H1 (cell line): ENCODE data around the gene SLC23A2. TPM values are rescaled to one million over a fixed set of nuclear protein-coding genes. Genes with fewer than 3 reads are reported as not detected.

Experiments
- CTCF ChIA-PET: fragments of 300-600 bp; sonication (Branson Sonifier 250); formaldehyde crosslinking; loops from one replicate; lab custom pipeline; 2021; ENCODE audit not compliant: partially characterized antibody; lab: Charles Lee
- POLR2A ChIA-PET: fragments of 300-600 bp; sonication (Branson Sonifier 250); formaldehyde crosslinking; loops from one replicate; lab custom pipeline; 2021; ENCODE audit warnings: inconsistent platforms; ENCODE audit not compliant: partially characterized antibody; lab: Charles Lee
- DNase-seq, 2 experiments: peaks; one replicate each; pipeline versions ENCODE4 v3.0.0 to v3.0.0-alpha.2; 2010 to 2022; ENCODE audit warnings: low spot score in 2 of 2, low read depth in 1 of 2, mixed read lengths in 1 of 2
- FAIRE-seq: peaks from 2 replicates; lab custom pipeline; 2011; peaks lifted over from hg19 to GRCh38; lab: Jason Lieb, UNC
- H2AFZ ChIP-seq: 2 replicates; pipeline ENCODE4 v1.8.1; 2012; ENCODE audit warnings: low read length, inconsistent platforms
- H2AK5ac ChIP-seq: 2 replicates; pipeline ENCODE4 v1.6.1; 2013; ENCODE audit warnings: low read depth, low read length
- H2BK120ac ChIP-seq: replicated peaks from 2 replicates; pipeline ENCODE3; 2013; ENCODE audit warnings: low read depth, low read length, inconsistent platforms
- H2BK12ac ChIP-seq: 2 replicates; pipeline ENCODE4 v1.6.1; 2013; ENCODE audit warnings: low read depth, low read length
- H2BK15ac ChIP-seq: 2 replicates; pipeline ENCODE4 v1.6.1; 2013; ENCODE audit warnings: low read length
- H2BK20ac ChIP-seq: 2 replicates; pipeline ENCODE4 v1.6.1; 2013; ENCODE audit warnings: low read length
- H2BK5ac ChIP-seq: 2 replicates; pipeline ENCODE4 v1.6.1; 2013; ENCODE audit warnings: low read depth, low read length
- H3K14ac ChIP-seq: 2 replicates; pipeline ENCODE4 v1.6.1; 2013; ENCODE audit warnings: inconsistent platforms; ENCODE audit not compliant: insufficient read length
- H3K18ac ChIP-seq: 2 replicates; pipeline ENCODE4 v1.6.1; 2013; ENCODE audit warnings: low read length; ENCODE audit errors: extremely low read depth
- H3K23ac ChIP-seq: 2 replicates; pipeline ENCODE4 v1.6.1; 2013; ENCODE audit warnings: inconsistent platforms; ENCODE audit not compliant: insufficient read length
- H3K23me2 ChIP-seq: 2 replicates; pipeline ENCODE4 v1.6.1; 2013; ENCODE audit warnings: low read depth, low read length
- H3K27ac ChIP-seq: 2 replicates; pipeline ENCODE4 v1.6.1; 2011; ENCODE audit warnings: low read depth, low read length, inconsistent platforms
- H3K27me3 ChIP-seq, 4 experiments: replicated peaks in 1 of 4; 1 replicate in 1 of 4; 2 replicates in 3 of 4; pipeline versions ENCODE4 v1.6.1 to v1.8.1; 2011 to 2013; ENCODE audit warnings: low read length in 3 of 4, mild to moderate bottlenecking in 3 of 4, inconsistent platforms in 2 of 4, mixed read lengths in 2 of 4, moderate library complexity in 1 of 4; ENCODE audit not compliant: control insufficient read depth in 3 of 4, insufficient read depth in 3 of 4; ENCODE audit errors: extremely low read depth in 1 of 4
- H3K36me3 ChIP-seq, 4 experiments: 2 replicates each; pipeline versions ENCODE4 v1.6.1 to v1.8.1; 2011 to 2013; ENCODE audit warnings: mild to moderate bottlenecking in 4 of 4, low read length in 3 of 4, moderate library complexity in 2 of 4, control low read depth in 1 of 4, inconsistent platforms in 1 of 4; ENCODE audit not compliant: insufficient read depth in 4 of 4, control insufficient read depth in 2 of 4
- H3K4ac ChIP-seq: replicated peaks from 2 replicates; pipeline ENCODE3; 2013; ENCODE audit warnings: low read length, low read depth, mixed read lengths, inconsistent platforms; ENCODE audit not compliant: insufficient read length
- H3K4me1 ChIP-seq, 4 experiments: replicated peaks in 1 of 4; 1 replicate in 1 of 4; 2 replicates in 3 of 4; pipeline versions ENCODE4 v1.6.1 to v1.8.1; 2011 to 2013; ENCODE audit warnings: low read length in 3 of 4, inconsistent platforms in 2 of 4, mixed read lengths in 1 of 4; ENCODE audit not compliant: insufficient read depth in 4 of 4, control insufficient read depth in 3 of 4
- H3K4me2 ChIP-seq, 2 experiments: 2 replicates each; pipeline versions ENCODE4 v1.6.1 to v1.8.1; 2011 to 2013; ENCODE audit warnings: low read depth in 2 of 2, low read length in 2 of 2, control low read depth in 1 of 2, inconsistent platforms in 1 of 2, mild to moderate bottlenecking in 1 of 2; ENCODE audit not compliant: insufficient read depth in 1 of 2
- H3K4me3 ChIP-seq, 4 experiments: fragments of 200-600, 300-600 bp in 1 of 4; sonication (generic), shearing (Covaris generic), sonication (Bioruptor Twin) in 1 of 4; 2 replicates each; pipeline versions ENCODE4 v1.5.1 to v1.8.1; 2011 to 2016; ENCODE audit warnings: low read length in 4 of 4, low read depth in 3 of 4, control low read depth in 2 of 4, inconsistent platforms in 2 of 4, mild to moderate bottlenecking in 2 of 4, mixed read lengths in 1 of 4, moderate library complexity in 1 of 4; ENCODE audit not compliant: insufficient read depth in 2 of 4; ENCODE audit errors: extremely low read depth in 1 of 4
- H3K56ac ChIP-seq: replicated peaks from 2 replicates; pipeline ENCODE3; 2013; ENCODE audit warnings: low read depth, mild to moderate bottlenecking, mixed read lengths, low read length, inconsistent platforms; ENCODE audit not compliant: insufficient read length
- H3K79me1 ChIP-seq: 2 replicates; pipeline ENCODE4 v1.6.1; 2013; ENCODE audit warnings: low read depth, low read length, control low read depth
- H3K79me2 ChIP-seq, 2 experiments: 2 replicates each; pipeline versions ENCODE4 v1.6.1 to v1.8.1; 2012 to 2013; ENCODE audit warnings: low read length in 2 of 2, mild to moderate bottlenecking in 2 of 2, inconsistent platforms in 1 of 2; ENCODE audit not compliant: insufficient read depth in 2 of 2, control insufficient read depth in 1 of 2
- H3K9ac ChIP-seq, 4 experiments: replicated peaks in 1 of 4; 1 replicate in 1 of 4; 2 replicates in 3 of 4; pipeline versions ENCODE4 v1.6.1 to v1.8.1; 2011 to 2013; ENCODE audit warnings: low read depth in 3 of 4, low read length in 3 of 4, control low read depth in 2 of 4, mild to moderate bottlenecking in 2 of 4, moderate library complexity in 2 of 4, inconsistent platforms in 1 of 4; ENCODE audit errors: extremely low read depth in 1 of 4
- H3K9me3 ChIP-seq, 2 experiments: 2 replicates each; pipeline versions ENCODE4 v1.6.1 to v1.8.1; 2012 to 2013; ENCODE audit warnings: mild to moderate bottlenecking in 2 of 2, moderate library complexity in 2 of 2, control low read depth in 1 of 2, inconsistent platforms in 1 of 2, low read depth in 1 of 2, low read length in 1 of 2, mixed read lengths in 1 of 2; ENCODE audit not compliant: insufficient read depth in 2 of 2
- H4K20me1 ChIP-seq, 2 experiments: replicated peaks in 1 of 2; 2 replicates each; pipeline versions ENCODE3 to v1.8.1; 2011 to 2013; ENCODE audit warnings: inconsistent platforms in 2 of 2, low read length in 2 of 2, mild to moderate bottlenecking in 1 of 2; ENCODE audit not compliant: insufficient read depth in 2 of 2, control insufficient read depth in 1 of 2
- H4K5ac ChIP-seq: 2 replicates; pipeline ENCODE4 v1.6.1; 2013; ENCODE audit warnings: low read length, low read depth, mixed read lengths, inconsistent platforms; ENCODE audit not compliant: insufficient read length
- H4K8ac ChIP-seq: 2 replicates; pipeline ENCODE4 v1.8.0; 2013; ENCODE audit warnings: mild to moderate bottlenecking, moderate library complexity, low read length, inconsistent platforms; ENCODE audit not compliant: insufficient read depth; ENCODE audit errors: extremely low read depth
- H4K91ac ChIP-seq: replicated peaks from 2 replicates; pipeline ENCODE3; 2013; ENCODE audit warnings: low read length, mixed read lengths, inconsistent platforms; ENCODE audit not compliant: insufficient read length
- CTCF ChIP-seq, 3 experiments: IDR thresholded peaks; 1 replicate in 2 of 3; 2 replicates in 1 of 3; pipeline versions ENCODE4 v1.5.1 to v1.6.1; 2011; ENCODE audit warnings: low read length in 3 of 3, mild to moderate bottlenecking in 3 of 3, inconsistent platforms in 2 of 3, low read depth in 1 of 3, moderate library complexity in 1 of 3; ENCODE audit not compliant: insufficient read depth in 1 of 3; ENCODE audit errors: control extremely low read depth in 1 of 3
- EGR1 ChIP-seq: IDR thresholded peaks from 2 replicates; pipeline ENCODE4 v1.6.1; 2011; ENCODE audit warnings: low read depth, low read length, borderline replicate concordance
- WGBS, 2 experiments: shearing (Covaris generic) in 1 of 2; methylation state at CpG; one replicate each; pipeline versions ENCODE4 v1.1.6 to v1.1.7; 2013 to 2015; ENCODE audit warnings: low lambda C conversion rate in 2 of 2, mixed read lengths in 2 of 2, inconsistent platforms in 1 of 2, low coverage in 1 of 2, missing lambda C conversion rate in 1 of 2; ENCODE audit not compliant: insufficient replicate concordance in 2 of 2, insufficient coverage in 1 of 2, insufficient read length in 1 of 2; ENCODE audit errors: extremely low coverage in 1 of 2, missing lambda C conversion rate in 1 of 2; 5-methylcytosine and 5-hydroxymethylcytosine counted together
- polyA plus RNA-seq, 7 experiments: library from polyadenylated mRNA; depleted of rRNA in 3 of 7; stranded (reverse) in 5 of 7; unstranded in 2 of 7; fragments of >200 nt in 5 of 7; fragments of 200-250 nt in 2 of 7; gene quantifications; 1 replicate in 5 of 7; 2 replicates in 1 of 7; 4 replicates in 1 of 7; pipeline versions ENCODE4 v1.2.1 to v1.2.3, GENCODE V29; 2011 to 2013; ENCODE audit warnings: missing spikeins in 2 of 7, mixed read lengths in 2 of 7
- total RNA-seq: library from RNA; stranded (reverse); fragmentation: NEBNext Ultra II Directional; extraction: Animal tissue kit (Norgen Biotek cat#: 25700); gene quantifications from 2 replicates; pipeline ENCODE4 v1.2.1, GENCODE V29; 2021

The SLC23A2 gene
- total and polyA plus RNA-seq, 2 of the 8 experiments (the other 6 are each of a cell fraction or from before 2014, with no cell fraction given) = 17.0 to 18.6 TPM

GRCh38 chr20:4887586-4887985, 113.7 kb downstream of the SLC23A2 start:
- CTCF ChIA-PET = interaction anchor here (0.8 to 1.1 kb wide), 3 partner anchors 10 to 68 kb away, joined by 3 to 4 read pairs (median 3); no protein-coding TSS in a partner anchor

More at GRCh38 chr20:4887586-4887985, 113.7 kb downstream of the SLC23A2 start:
- Histone ChIP-seq H3K14ac (no peak overlapping the region), H4K20me1 (no peaks in the 10 kb centered on the region), H4K5ac (no peak overlapping the region), H3K4me2 (no peak overlapping the region), H3K56ac (no peak overlapping the region), H2BK20ac (no peak overlapping the region), H2AFZ (no peak overlapping the region), H3K79me2 (no peaks in the 10 kb centered on the region), H2AK5ac (no peak overlapping the region), H3K23me2 (no peaks in the 10 kb centered on the region; the same call in 1 of the 2 replicates), H3K27me3 (no peaks in the 10 kb centered on the region), H4K8ac (no peak overlapping the region), H3K4ac (no peak overlapping the region), H3K9me3 (no peaks in the 10 kb centered on the region), H2BK15ac (no peak overlapping the region), H3K18ac (no peak overlapping the region), H3K4me1 (no peaks in the 10 kb centered on the region), H3K9ac (no peak overlapping the region), H3K27ac (no peak overlapping the region), H3K36me3 (no peaks in the 10 kb centered on the region; a peak in 2 of 8 replicates), H3K23ac (no peak overlapping the region), H3K79me1 (0 out of 2 replicates have a peak, but pooled peaks cover 2% of the 10 kb centered on the region), H4K91ac (no peak overlapping the region), H2BK12ac (no peak overlapping the region), H3K4me3 (no peak overlapping the region), H2BK120ac (no peak overlapping the region), H2BK5ac (no peak overlapping the region)
- POLR2A ChIA-PET = interaction anchor here (0.8 kb wide), 1 partner anchor 232 kb away, joined by 3 read pairs; no protein-coding TSS in a partner anchor
- no peak for FAIRE-seq
- TF ChIP-seq EGR1 = no peak
- TF ChIP-seq CTCF (IDR thresholded peaks at IDR 0.05; ENCODE audit: control extremely low read depth in 1 of 3, insufficient read depth in 1 of 3, low read depth in 1 of 3, low read length in 3 of 3) = no peak
- no peak for DNase-seq
- 83% methylated on average over 11 of the region's 11 CpGs; no CpG with 5 or more reads in 1 of the 2 experiments for WGBS, 2 experiments
